Measurements from ENCODE around the gene MED13L. TPM values are rescaled to one million over a fixed set of nuclear protein-coding genes. Genes with fewer than 3 reads are reported as not detected.

The MED13L gene
- total RNA-seq, 2 experiments from 2014 or later = 25.7 to 40.1 TPM

DNA sequence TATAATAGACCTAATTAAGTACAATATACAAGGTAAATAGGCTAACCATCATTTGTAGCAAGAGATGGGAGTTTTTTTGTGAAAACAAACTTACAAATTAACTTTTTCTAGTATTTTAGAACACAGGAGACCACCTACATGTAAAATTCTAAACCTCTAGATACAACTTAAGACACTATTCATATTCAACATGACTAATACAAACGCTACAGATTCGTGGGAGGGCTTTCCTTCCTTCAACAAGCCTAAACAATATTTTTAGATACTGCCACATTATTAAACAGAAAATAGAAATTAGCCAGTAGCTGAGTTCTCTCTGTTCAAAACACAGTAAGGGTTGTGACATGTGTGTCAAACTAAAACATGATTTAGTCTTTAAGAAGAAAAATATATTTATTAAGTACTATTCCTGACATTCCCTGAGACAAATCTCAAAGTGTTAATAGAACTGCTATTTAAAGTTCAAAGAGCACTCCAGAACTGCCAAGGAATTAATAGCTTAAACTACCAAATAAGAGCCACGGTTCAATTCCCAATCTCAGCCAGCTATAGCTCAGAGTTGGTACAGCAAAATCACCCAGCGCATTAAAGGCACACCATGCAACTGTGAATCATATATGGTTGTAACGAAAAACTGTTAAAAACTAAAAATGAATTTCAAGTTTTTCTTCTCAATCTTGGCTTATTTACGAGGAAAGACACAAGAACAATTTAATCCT lies 10.7 kb downstream of the MED13L start:
- TF ChIP-seq, protein P1, sequence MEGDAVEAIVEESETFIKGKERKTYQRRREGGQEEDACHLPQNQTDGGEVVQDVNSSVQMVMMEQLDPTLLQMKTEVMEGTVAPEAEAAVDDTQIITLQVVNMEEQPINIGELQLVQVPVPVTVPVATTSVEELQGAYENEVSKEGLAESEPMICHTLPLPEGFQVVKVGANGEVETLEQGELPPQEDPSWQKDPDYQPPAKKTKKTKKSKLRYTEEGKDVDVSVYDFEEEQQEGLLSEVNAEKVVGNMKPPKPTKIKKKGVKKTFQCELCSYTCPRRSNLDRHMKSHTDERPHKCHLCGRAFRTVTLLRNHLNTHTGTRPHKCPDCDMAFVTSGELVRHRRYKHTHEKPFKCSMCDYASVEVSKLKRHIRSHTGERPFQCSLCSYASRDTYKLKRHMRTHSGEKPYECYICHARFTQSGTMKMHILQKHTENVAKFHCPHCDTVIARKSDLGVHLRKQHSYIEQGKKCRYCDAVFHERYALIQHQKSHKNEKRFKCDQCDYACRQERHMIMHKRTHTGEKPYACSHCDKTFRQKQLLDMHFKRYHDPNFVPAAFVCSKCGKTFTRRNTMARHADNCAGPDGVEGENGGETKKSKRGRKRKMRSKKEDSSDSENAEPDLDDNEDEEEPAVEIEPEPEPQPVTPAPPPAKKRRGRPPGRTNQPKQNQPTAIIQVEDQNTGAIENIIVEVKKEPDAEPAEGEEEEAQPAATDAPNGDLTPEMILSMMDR (conservative IDR thresholded peaks at IDR 0.05; ENCODE audit: low read length) = no peak
- TF ChIP-seq EZH2phosphoT487 (IDR thresholded peaks at IDR 0.05; ENCODE audit: borderline replicate concordance, low read depth, low read length) = no peak
- Histone ChIP-seq H3K9me2 (ENCODE audit: insufficient read depth, low read length) (no peaks in the 10 kb centered on the region), H2AFZ (ENCODE audit: low read length) (no peak overlapping the region), H3K4me1 (ENCODE audit: insufficient read depth, low read length, poor library complexity, severe bottlenecking) (no peaks in the 10 kb centered on the region), H3K36me3 (ENCODE audit: insufficient read depth, low read length) (no peaks in the 10 kb centered on the region), H3K9me3 (ENCODE audit: low read length) (no peaks in the 10 kb centered on the region), H4K20me1 (ENCODE audit: insufficient read depth, low read length) (peaks cover 64% of the 10 kb centered on the region), H3K4me2 (ENCODE audit: low read length) (no peak overlapping the region), H3K4me3 (ENCODE audit: low read depth, low read length, poor library complexity, severe bottlenecking) (no peak overlapping the region), H3K79me2 (ENCODE audit: insufficient read depth, low read depth, low read length) (peaks cover 75% of the 10 kb centered on the region; the same call in 1 of the 2 replicates), H3K27ac (ENCODE audit: low read depth, low read length, poor library complexity, severe bottlenecking) (no peak overlapping the region)
- BruUV-seq (replicated peaks) = no TSS peak
- POLR2A ChIA-PET = interaction anchor here (1.2 to 1.4 kb wide), 2 partner anchors 13 to 31 kb away, joined by 3 to 15 read pairs; no protein-coding TSS in a partner anchor
- intact Hi-C loops (cut with micrococcal nuclease; ENCODE audit: unreplicated experiment) = no loop called here
- no peak for DNase-seq (ENCODE audit: low spot score)
- CTCF ChIA-PET (ENCODE audit: unreplicated experiment) = no interaction called here

DNA sequence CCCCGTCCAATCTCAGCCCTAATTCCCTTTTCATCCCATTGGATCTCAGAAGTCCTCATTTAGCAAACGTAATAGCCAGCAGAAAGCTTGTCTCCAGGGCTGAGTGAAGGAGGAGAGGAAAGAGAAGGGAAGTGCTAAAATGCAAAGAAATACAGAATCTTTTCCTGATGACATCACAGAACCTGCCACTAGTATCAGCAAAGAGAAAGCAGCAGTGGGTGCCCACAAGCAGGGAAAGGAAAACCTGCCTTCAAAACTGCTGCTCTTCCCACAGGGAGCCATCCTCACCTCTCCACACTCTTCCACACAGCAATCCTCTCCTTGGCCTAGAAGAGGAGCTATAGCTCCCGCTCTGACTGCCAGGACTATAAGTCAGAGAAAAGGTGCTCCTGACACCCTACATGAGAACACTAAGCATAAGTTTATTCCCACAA lies 11.3 kb downstream of the MED13L start:
- no peak for TF ChIP-seq EZH2phosphoT487 (IDR thresholded peaks at IDR 0.05; ENCODE audit: borderline replicate concordance, low read depth, low read length)
- TF ChIP-seq, protein P1 (conservative IDR thresholded peaks at IDR 0.05; ENCODE audit: low read length) = no peak
- Histone ChIP-seq H4K20me1 (ENCODE audit: insufficient read depth, low read length) (peaks cover 65% of the 10 kb centered on the region), H3K4me1 (ENCODE audit: insufficient read depth, low read length, poor library complexity, severe bottlenecking) (no peaks in the 10 kb centered on the region), H3K27ac (ENCODE audit: low read depth, low read length, poor library complexity, severe bottlenecking) (no peak overlapping the region), H2AFZ (ENCODE audit: low read length) (no peak overlapping the region), H3K36me3 (ENCODE audit: insufficient read depth, low read length) (no peaks in the 10 kb centered on the region), H3K4me2 (ENCODE audit: low read length) (no peak overlapping the region), H3K79me2 (ENCODE audit: insufficient read depth, low read depth, low read length) (peaks cover 76% of the 10 kb centered on the region; the same call in 1 of the 2 replicates), H3K9me2 (ENCODE audit: insufficient read depth, low read length) (no peaks in the 10 kb centered on the region), H3K4me3 (ENCODE audit: low read depth, low read length, poor library complexity, severe bottlenecking) (no peak overlapping the region), H3K9me3 (ENCODE audit: low read length) (no peaks in the 10 kb centered on the region)
- intact Hi-C loops (cut with micrococcal nuclease; ENCODE audit: unreplicated experiment) = no loop called here
- no TSS peak for BruUV-seq (replicated peaks)
- POLR2A ChIA-PET = interaction anchor here (0.7 to 1.8 kb wide), 2 partner anchors 8 to 306 kb away, joined by 3 to 4 read pairs; no protein-coding TSS in a partner anchor
- CTCF ChIA-PET (ENCODE audit: unreplicated experiment) = no interaction called here
- no peak for DNase-seq (ENCODE audit: low spot score)

Data from OCI-LY7 (cell line).